GM18508 (cell line): Measurements from ENCODE around the gene RELN.
"Not testable (repeated sequence)": the region's sequence is repeated elsewhere in the genome, so short reads cannot be mapped to it uniquely, and the experiment has no call there.

Experiments
- ATAC-seq: cut with Tn5 transposase; IDR thresholded peaks from one replicate; pipeline ENCODE4 v1.9.1; 2021; ENCODE audit warnings: moderate number of reproducible peaks; ENCODE audit not compliant: insufficient read depth, unreplicated experiment

The RELN gene

DNA sequence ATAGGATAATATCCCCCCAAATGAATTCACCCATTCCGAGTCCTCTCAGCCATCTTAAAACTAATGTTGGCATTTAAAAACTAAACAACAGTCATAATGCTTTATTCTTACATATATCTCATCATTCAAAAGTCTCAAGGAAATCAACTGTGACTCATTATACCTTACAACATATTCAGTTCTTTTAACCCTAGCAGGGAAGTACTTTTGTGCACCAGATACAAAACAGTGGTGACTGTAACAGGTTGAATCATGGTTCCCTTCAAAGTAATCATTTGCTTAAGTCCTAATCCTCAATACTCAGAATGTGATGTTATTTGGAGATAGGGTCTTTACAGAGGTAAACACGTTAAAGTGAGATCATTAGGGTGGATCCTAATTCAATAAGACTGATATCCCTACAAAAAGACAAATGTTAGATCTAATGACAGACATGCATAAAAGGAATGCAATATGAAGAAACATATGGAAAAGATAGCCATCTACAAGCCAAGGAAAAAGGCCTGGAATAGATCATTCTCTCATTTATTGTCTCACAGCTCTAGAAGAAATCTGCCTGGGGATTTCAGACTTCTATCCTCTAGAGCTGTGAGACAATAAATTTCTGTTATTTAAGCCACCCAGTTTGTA is 42.3 kb downstream of the RELN start:
- ATAC-seq = no peak

GRCh38 chr7:103944230-103944900 is 45.1 kb downstream of the RELN start:
- no peak for ATAC-seq

DNA sequence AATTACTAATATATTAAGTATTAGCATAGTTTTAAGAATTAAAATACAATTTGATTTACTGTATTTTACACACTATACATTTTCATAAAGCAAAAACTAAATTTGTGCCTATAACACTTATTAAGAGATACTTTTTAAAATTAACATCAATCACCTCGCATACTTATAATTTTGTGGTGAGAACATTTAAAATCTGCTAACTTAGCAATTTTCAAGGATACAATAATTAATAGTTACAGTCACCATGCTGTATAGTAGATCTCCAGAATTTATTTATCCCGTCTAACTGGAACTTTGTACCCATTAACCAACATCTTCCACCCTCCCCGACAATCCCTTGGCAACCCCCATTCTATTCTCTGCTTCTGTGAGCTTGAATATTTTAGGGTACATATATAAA is 47.5 kb downstream of the RELN start:
- no peak for ATAC-seq

DNA sequence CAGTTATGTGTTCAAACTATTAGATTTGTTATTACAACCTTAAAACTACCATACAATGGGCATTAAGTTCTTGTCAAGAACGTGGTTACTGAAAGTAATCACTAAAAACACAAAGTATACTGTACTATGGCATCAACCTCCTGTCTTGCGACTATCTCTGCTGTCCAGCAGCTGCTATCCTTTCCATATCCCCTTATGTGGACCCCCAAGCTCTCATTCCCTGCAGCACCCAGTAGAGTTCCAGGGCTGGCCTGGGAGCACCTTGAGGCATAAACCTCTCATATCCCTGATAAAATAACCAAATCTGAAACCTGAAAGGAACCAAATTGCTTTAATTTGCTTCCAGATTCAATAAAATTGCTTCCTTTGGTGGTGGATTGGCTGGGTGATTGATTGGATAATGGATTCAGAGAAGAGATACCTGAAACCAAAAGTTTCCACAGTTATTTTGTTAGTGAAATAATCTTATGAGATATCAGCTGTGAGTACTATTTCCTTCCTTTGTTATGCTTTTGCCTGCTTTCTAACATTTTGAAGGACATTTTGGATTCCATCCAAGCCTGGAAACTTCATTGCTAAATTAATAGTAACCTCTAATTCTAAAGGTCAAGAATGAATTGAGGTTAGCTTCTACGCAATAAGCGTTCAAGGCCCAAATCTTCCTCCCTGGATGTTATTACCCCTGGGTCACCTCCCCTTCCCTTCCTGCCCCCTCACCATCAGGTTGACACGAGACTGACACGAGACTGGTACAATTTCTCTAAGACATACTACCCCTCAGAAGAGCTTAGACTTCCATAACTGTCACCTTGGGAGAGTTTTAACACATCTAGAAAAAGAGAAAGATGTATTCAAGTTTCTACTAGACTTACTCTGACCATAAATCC is 48.8 kb downstream of the RELN start:
- ATAC-seq = no peak

GRCh38 chr7:103937680-103938079 is 51.8 kb downstream of the RELN start:
- ATAC-seq = no peak

- ATAC-seq = no peak
These were observed 52.9 kb downstream of the RELN start for GRCh38 chr7:103936558-103936957.

GRCh38 chr7:103934508-103934907 is 55.0 kb downstream of the RELN start:
- ATAC-seq = no peak

GRCh38 chr7:103932389-103932788 is 57.1 kb downstream of the RELN start:
- ATAC-seq = no peak

DNA sequence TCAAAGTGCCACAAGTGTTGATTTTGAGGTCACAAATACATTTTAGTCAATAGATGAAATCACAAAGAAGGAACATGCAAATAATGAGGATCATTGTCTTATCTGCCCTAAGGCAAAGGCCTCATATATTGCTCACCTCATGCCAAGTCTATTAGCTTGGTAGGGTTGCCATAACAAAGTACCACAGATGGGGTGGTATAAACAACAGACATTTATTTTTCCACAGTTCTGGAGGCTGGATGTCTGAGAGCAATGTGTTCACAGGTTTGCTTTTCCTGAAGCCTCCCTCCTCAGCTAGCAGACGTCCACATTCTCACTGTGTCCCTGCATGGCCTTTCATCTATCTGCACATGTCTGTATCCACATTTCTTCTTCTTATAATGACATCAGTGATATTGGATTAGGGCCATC is 59.6 kb downstream of the RELN start:
- ATAC-seq = no peak

DNA sequence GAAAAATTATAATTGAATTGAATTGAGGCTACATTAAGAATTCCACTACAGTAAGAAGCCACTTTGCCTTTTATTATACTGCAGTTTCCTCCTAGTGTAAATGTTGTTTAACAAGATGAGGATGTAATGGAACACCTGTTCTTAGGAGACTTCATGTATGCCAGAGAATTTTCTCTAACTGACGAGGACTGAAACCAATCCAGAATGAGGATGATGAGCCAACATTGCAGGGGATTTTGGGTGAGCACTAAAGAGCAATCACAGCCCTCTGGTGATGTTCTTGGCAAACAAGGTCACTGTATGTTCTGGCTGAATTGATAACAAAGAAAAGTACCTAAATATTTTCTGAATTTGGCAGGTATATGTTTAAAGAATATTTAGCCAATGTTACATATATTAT is 60.9 kb downstream of the RELN start:
- no peak for ATAC-seq

GRCh38 chr7:103924184-103924583 is 65.3 kb downstream of the RELN start:
- ATAC-seq = no peak

GRCh38 chr7:103922407-103922806 is 67.1 kb downstream of the RELN start:
- ATAC-seq = no peak

DNA sequence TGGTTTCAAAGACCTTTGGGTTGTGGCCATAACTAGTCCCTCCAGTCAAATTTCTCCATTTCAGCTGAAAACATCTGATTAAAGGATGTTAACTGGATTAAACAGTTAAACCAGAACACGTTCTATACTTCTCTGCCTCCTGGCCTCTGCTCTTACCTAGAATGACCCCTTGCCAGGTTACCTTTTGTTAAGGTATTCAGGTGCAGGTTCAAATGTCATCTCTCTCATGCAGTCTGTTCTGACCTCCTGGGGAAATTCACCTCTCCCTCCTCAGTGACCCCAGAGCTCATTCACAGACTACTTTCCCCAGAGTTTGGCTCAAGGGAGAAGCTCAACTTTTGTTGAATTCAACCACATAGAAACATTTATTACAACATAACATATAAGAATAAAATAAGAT is 67.8 kb downstream of the RELN start:
- no peak for ATAC-seq

- ATAC-seq = no peak
These were observed 70.1 kb downstream of the RELN start for GRCh38 chr7:103919272-103919868.

- ATAC-seq = no peak
These were observed 70.7 kb downstream of the RELN start for GRCh38 chr7:103918631-103919271.

DNA sequence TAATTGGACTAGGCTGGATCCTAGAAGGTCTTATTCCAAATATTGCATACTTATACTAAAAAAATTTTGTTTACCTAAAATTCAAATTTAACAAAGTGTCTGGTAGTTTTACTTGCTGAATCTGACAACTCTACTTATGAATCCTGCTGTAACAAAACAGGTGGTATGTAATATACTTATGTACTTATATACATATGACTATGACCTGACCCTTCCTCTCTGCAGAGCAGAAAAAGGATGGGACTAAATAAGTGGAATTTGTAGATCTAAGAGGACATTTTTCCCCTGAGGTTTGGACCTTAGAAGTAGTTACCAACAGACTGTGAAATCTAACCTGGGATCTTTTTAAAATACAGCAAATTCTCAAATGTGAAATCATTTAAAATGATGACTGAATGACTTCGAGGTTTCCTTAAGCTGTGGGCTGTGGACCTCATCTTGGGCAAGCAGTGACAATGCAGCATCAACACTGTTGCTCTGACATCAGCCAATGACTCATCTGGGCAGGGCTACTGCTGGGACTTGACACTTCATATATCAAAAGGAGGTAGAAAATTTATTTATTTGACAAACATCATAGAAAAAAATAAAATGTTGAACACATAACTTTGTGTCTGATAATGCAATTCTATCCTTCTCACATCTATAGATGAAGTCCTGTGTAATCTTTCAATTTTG is 73.6 kb downstream of the RELN start:
- ATAC-seq = no peak

DNA sequence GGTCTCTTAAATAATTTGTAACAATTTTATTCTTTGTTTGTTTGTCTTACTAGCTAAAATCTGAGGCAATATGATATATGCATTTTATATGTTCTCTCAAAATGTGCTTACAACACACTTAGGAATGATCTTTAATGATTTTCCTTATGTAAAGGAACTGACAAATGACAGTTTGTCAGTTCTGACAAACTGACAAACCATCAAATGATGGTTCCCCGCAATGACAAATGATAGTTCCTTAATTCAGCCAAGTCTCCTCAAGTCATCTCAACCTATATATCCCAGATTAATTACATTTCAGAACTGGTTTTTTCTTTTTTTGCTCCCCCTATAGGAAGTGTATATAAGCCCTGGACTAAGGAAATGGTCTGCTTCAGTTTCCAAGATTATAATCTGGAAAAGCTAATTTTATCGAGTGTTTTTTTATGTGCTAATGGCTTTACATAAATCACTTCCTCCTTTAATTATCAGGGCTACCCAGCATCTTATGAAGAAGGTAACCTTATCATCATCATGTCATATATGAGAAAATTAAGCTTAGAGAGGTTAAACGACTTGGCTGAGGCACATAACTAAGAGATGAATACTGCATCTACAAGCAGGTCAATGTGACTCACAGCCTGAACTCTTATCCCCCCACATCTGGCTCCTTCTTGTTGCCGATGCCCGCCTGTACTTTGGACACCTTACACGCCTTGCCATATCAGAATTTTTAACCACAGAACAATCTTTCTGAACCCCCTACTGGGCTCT is 75.1 kb downstream of the RELN start:
- ATAC-seq = no peak

GRCh38 chr7:103912891-103913605 is 76.4 kb downstream of the RELN start:
- ATAC-seq = no peak

- ATAC-seq = not testable (repeated sequence)
These were observed 78.4 kb downstream of the RELN start for GRCh38 chr7:103911015-103911414.
